LNCaP clone FGC (cell line): Measurements from ENCODE around the gene ADARB2.

ENCODE experiments used
- DNase-seq: peaks from one replicate; pipeline ENCODE4 v3.0.0-alpha.2; 2011; ENCODE audit warnings: low read depth
- H3K4me3 ChIP-seq: 2 replicates; pipeline ENCODE4 v1.5.1; 2011; ENCODE audit warnings: mild to moderate bottlenecking, low read depth, low read length, control low read depth
- TF ChIP-seq, protein P1 (sequence below): IDR thresholded peaks from 2 replicates; pipeline ENCODE4 v1.5.1; 2012; ENCODE audit warnings: mild to moderate bottlenecking; ENCODE audit not compliant: control insufficient read depth, insufficient read depth; ENCODE audit errors: extremely low read depth

Gene ADARB2

DNA sequence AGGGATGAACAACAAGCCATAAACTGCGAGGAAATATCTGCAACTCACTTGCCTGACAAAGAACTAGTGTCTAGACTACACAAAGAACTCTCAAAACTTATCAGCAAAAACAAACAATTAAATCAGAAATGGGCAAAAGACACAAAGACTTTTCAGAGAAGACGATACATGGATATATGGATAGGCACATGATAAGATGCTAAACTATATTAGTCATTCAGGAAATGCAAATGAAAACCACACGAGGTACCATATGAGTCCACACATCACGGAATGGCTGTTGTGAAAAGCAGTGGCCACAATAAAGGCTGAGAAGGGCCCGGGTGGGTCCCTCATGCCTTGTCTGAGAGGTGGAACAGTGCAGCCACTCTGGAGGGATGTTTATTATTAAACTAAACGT is 413.4 kb downstream of the ADARB2 start:
- no peak for DNase-seq
- no peak overlapping the region for H3K4me3 ChIP-seq
- TF ChIP-seq, protein P1, sequence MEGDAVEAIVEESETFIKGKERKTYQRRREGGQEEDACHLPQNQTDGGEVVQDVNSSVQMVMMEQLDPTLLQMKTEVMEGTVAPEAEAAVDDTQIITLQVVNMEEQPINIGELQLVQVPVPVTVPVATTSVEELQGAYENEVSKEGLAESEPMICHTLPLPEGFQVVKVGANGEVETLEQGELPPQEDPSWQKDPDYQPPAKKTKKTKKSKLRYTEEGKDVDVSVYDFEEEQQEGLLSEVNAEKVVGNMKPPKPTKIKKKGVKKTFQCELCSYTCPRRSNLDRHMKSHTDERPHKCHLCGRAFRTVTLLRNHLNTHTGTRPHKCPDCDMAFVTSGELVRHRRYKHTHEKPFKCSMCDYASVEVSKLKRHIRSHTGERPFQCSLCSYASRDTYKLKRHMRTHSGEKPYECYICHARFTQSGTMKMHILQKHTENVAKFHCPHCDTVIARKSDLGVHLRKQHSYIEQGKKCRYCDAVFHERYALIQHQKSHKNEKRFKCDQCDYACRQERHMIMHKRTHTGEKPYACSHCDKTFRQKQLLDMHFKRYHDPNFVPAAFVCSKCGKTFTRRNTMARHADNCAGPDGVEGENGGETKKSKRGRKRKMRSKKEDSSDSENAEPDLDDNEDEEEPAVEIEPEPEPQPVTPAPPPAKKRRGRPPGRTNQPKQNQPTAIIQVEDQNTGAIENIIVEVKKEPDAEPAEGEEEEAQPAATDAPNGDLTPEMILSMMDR: no peak

DNA sequence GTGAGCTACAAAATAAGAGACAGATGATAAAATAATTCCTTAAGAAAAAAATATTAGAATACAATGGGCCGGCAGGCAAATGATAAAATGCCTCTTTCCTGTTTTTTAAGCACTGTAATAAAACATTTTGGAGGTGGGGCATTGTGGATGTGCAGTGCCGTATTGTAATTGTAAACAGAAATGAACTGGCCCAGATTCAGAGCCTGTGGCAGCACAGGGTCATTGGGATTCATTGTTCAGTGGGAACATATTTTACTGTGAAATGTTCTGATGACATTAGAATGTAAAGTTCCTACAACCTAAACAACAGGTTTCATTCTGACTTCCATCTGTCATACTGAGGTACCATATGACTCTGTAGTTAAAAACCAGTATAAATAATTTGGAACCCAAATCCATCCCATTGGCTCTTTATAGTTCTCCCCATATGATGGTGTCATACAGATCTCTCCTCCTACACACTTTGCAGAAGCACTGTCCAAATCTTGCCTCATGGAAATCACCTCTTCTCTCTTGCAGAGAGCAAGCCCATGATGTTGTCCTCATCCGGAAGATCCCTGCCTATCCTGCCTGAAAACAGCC is 416.5 kb downstream of the ADARB2 start:
- peak; percentile 82 for DNase-seq
- TF ChIP-seq, protein P1: no peak
- H3K4me3 ChIP-seq: no peak overlapping the region

GRCh38 chr10:1316809-1317143 is 420.5 kb downstream of the ADARB2 start:
- no peak for DNase-seq
- no peak overlapping the region for H3K4me3 ChIP-seq
- TF ChIP-seq, protein P1: no peak

GRCh38 chr10:1316121-1316808 is 421.1 kb downstream of the ADARB2 start:
- no peak for DNase-seq
- TF ChIP-seq, protein P1: no peak
- H3K4me3 ChIP-seq: no peak overlapping the region

DNA sequence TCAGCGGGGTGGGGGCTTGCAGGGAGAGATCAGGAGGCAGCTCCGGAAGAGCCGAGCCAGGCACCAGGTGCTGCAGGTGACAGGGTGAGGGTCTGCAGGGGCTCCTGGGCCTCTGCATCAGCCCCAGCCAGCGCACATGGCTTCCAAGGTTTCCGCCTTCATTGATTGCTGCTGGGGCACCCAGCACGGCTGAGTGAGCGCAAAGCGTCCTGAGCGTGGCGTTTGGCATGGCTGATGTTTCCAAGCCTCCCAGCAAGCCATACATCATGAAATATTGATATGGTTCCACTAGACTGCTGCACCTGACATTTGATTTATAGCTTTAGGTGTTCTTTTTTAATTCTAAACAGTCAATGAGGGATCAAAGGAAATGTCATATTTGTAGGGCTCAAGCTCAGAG is 422.1 kb downstream of the ADARB2 start:
- DNase-seq: no peak
- no peak overlapping the region for H3K4me3 ChIP-seq
- TF ChIP-seq, protein P1: no peak

- TF ChIP-seq, protein P1: no peak
- DNase-seq: no peak
- no peak overlapping the region for H3K4me3 ChIP-seq
Observed at GRCh38 chr10:1311726-1312125, 425.6 kb downstream of the ADARB2 start.
